A673 (cell line): Measurements from ENCODE around the gene PDLIM5.

Source experiments
- CTCF ChIP-seq: fragments of 300-800, 200-600 bp; sonication (generic); conservative IDR thresholded peaks from 2 replicates; pipeline ENCODE4 v1.5.1; 2017; ENCODE audit warnings: low read depth, mild to moderate bottlenecking, antibody characterized with exemption, low read length, moderate library complexity, mixed read lengths
- EZH2 ChIP-seq: fragments of 200-600 bp; sonication (generic); IDR thresholded peaks from 2 replicates; pipeline ENCODE4 v1.6.1; 2017; ENCODE audit warnings: borderline replicate concordance, low read depth, mild to moderate bottlenecking, mixed read lengths, antibody characterized with exemption, low read length; ENCODE audit not compliant: poor library complexity, severe bottlenecking

GRCh38 chr4:94695384-94695783 lies 243.6 kb downstream of the PDLIM5 start:
- TF ChIP-seq CTCF, result no peak
- no peak for TF ChIP-seq EZH2
